MCF 10A (cell line): ENCODE measurements around the gene RIPOR2. TPM values are rescaled to one million over a fixed set of nuclear protein-coding genes. Genes with fewer than 3 reads are reported as not detected.

Experiments
- BruUV-seq: library from RNA; stranded (reverse); fragments of 400-500 nt; replicated peaks from 2 replicates; lab custom pipeline; 2021; lab: Mats Ljungman, UMichigan
- CTCF ChIA-PET: fragments of 300-600 bp; sonication (Branson Sonifier 250); formaldehyde crosslinking; extraction: SDS; loops from one replicate; lab custom pipeline; 2021; ENCODE audit warnings: antibody characterized with exemption, inconsistent platforms; lab: Yijun Ruan, JAX
- POLR2A ChIA-PET: fragments of 300-600, 350-650 bp; sonication (Branson Sonifier 250); formaldehyde crosslinking; extraction: SDS; loops from one replicate; lab custom pipeline; 2020; ENCODE audit warnings: antibody characterized with exemption, inconsistent platforms; lab: Yijun Ruan, JAX
- DNase-seq: peaks from one replicate; pipeline ENCODE4 v3.0.0-alpha.2; 2018; ENCODE audit not compliant: unreplicated experiment
- H3K27ac Mint-ChIP-seq: one replicate; pipeline ENCODE4 v1.8.0; 2022; ENCODE audit warnings: mild to moderate bottlenecking, low read depth, mixed read lengths; ENCODE audit not compliant: unreplicated experiment
- H3K27me3 Mint-ChIP-seq: one replicate; pipeline ENCODE4 v1.8.0; 2022; ENCODE audit warnings: mixed read lengths; ENCODE audit not compliant: insufficient read depth, unreplicated experiment
- H3K36me3 Mint-ChIP-seq: one replicate; pipeline ENCODE4 v1.8.0; 2022; ENCODE audit warnings: mild to moderate bottlenecking, moderate library complexity, mixed read lengths; ENCODE audit not compliant: insufficient read depth, unreplicated experiment
- H3K4me1 Mint-ChIP-seq: one replicate; pipeline ENCODE4 v1.8.0; 2022; ENCODE audit warnings: mixed read lengths; ENCODE audit not compliant: insufficient read depth, unreplicated experiment
- H3K4me3 Mint-ChIP-seq: one replicate; pipeline ENCODE4 v1.8.0; 2022; ENCODE audit warnings: mild to moderate bottlenecking, moderate library complexity, mixed read lengths; ENCODE audit not compliant: unreplicated experiment
- H3K9me3 Mint-ChIP-seq: one replicate; pipeline ENCODE4 v1.8.0; 2022; ENCODE audit warnings: mixed read lengths; ENCODE audit not compliant: unreplicated experiment
- intact Hi-C: fragments of 100-400 bp; cut with micrococcal nuclease; formaldehyde crosslinking; loops from 2 replicates; pipeline ENCODE4 v1.14.1; 2022
- total RNA-seq: library from RNA; stranded (reverse); gene quantifications from 2 replicates; pipeline ENCODE4 v1.2.3, GENCODE V29; 2022
- TF ChIP-seq, protein P1 (sequence below): fragments of 200-600 bp; IDR thresholded peaks from one replicate; pipeline ENCODE4 v1.8.0; 2022; ENCODE audit warnings: antibody characterized with exemption, mild to moderate bottlenecking; ENCODE audit not compliant: unreplicated experiment

Gene RIPOR2
- total RNA-seq, 1 experiment from 2014 or later = 4.9 TPM

DNA sequence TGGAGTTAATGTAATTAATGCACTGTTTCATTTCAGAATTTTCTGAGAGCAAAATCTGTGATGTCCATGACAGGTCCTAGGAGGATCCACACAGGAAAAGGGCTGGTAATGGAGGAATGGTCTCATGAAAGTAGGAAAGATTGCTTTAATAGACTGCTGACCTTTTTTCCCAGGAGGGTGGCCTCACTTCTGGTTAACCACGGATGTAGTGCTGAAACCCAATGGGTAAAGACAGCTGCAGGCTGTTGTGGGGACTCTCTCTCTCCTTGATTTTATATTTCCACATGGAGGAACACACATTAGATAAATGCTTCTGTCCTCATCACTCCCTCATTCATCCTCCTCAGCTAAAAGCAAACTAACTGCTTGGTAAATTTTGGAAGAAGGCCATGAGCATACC lies 23.6 kb upstream of the RIPOR2 start:
- DNase-seq = no peak
- Mint-ChIP-seq H3K27me3 (no peaks in the 10 kb centered on the region), H3K9me3 (no peaks in the 10 kb centered on the region), H3K4me1 (peaks cover 5% of the 10 kb centered on the region), H3K36me3 (peaks cover 6% of the 10 kb centered on the region), H3K27ac (no peak overlapping the region), H3K4me3 (no peak overlapping the region)
- intact Hi-C loops = no loop called here
- no TSS peak for BruUV-seq
- CTCF ChIA-PET = no interaction called here
- POLR2A ChIA-PET = no interaction called here
- TF ChIP-seq, protein P1, sequence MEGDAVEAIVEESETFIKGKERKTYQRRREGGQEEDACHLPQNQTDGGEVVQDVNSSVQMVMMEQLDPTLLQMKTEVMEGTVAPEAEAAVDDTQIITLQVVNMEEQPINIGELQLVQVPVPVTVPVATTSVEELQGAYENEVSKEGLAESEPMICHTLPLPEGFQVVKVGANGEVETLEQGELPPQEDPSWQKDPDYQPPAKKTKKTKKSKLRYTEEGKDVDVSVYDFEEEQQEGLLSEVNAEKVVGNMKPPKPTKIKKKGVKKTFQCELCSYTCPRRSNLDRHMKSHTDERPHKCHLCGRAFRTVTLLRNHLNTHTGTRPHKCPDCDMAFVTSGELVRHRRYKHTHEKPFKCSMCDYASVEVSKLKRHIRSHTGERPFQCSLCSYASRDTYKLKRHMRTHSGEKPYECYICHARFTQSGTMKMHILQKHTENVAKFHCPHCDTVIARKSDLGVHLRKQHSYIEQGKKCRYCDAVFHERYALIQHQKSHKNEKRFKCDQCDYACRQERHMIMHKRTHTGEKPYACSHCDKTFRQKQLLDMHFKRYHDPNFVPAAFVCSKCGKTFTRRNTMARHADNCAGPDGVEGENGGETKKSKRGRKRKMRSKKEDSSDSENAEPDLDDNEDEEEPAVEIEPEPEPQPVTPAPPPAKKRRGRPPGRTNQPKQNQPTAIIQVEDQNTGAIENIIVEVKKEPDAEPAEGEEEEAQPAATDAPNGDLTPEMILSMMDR = no peak

DNA sequence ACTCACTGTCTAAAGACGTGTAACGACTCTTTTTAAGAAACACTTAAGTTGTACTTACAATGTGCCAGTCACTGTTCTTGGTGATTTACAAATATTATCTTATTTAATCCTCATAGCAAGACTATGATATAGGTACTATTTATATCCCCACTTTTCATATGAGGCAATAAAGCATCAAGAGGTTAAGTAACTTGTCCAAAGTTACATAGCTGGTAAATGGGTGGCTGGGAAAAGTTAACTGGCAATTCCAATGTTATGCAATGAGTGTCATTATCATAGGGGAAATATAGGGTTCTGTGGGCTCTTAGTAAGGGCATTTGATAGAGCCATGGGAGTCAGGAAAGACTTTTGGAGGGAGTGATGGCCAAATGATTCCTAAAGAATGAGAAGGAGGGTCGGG lies 21.4 kb upstream of the RIPOR2 start:
- peaks cover 6% of the 10 kb centered on the region for H3K36me3 Mint-ChIP-seq
- CTCF ChIA-PET = interaction anchor here (0.5 kb wide), 1 partner anchor 824 kb away, joined by 3 read pairs; no protein-coding TSS in a partner anchor
- H3K27me3 Mint-ChIP-seq = no peaks in the 10 kb centered on the region
- peak; percentile 22 for DNase-seq
- H3K9me3 Mint-ChIP-seq = no peaks in the 10 kb centered on the region
- TF ChIP-seq, protein P1 = no peak
- no TSS peak for BruUV-seq
- peaks cover 5% of the 10 kb centered on the region for H3K4me1 Mint-ChIP-seq
- POLR2A ChIA-PET = interaction anchor here (0.8 kb wide), 1 partner anchor 25 kb away, joined by 3 read pairs; no protein-coding TSS in a partner anchor
- H3K27ac Mint-ChIP-seq = no peak overlapping the region
- intact Hi-C loops = no loop called here
- H3K4me3 Mint-ChIP-seq = no peak overlapping the region

DNA sequence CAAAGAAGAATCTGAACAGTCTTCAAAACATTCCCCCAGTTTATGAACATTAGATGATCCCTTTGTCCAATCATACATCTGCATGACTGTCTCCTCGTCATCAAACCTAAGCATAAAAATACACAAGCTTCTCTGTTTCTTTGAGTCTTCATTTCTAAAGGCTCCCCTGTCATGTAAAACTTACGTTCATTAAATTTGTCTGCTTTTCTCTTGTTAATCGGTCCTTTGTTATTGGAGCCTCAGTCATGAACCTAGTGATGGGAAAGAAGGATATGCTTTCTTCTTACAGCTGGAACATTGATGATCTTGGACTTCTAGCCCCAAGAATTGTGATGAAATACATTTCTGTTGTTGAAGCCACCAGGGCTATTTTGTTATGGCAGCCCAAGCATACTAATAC lies 18.0 kb upstream of the RIPOR2 start:
- Mint-ChIP-seq H3K4me3 (no peak overlapping the region), H3K36me3 (peaks cover under 1% of the 10 kb centered on the region), H3K27me3 (no peaks in the 10 kb centered on the region), H3K9me3 (no peaks in the 10 kb centered on the region), H3K27ac (no peak overlapping the region), H3K4me1 (no peaks in the 10 kb centered on the region)
- TF ChIP-seq, protein P1 = no peak
- intact Hi-C loops = no loop called here
- POLR2A ChIA-PET = no interaction called here
- no peak for DNase-seq
- CTCF ChIA-PET = no interaction called here
- no TSS peak for BruUV-seq

DNA sequence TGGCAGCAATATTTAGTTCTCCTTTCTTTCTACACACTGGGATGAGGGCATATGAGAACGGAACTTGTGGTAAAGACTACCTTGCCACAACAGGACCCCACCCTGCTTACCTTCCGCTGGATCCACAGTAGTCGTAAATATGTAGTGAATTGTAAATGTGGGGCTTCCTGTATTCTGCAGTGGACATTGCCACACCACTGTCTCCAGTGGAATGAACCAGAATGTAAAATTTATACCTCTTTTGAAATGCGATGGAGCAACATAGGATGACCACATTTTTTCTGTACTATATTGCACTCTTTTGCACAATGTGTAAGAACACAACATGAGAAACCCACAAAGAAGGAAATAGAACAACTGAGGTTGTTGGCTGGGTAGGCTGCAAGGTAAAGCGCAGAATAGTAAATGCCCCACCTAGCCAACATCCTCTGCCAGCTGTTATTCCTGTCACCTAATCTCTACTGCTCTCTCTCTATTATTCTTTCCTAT lies 16.1 kb upstream of the RIPOR2 start:
- intact Hi-C loops = no loop called here
- ChIA-PET CTCF (no interaction called here), POLR2A (interaction anchor here (0.6 to 1.0 kb wide), 2 partner anchors 31 to 92 kb away, joined by 3 read pairs; no protein-coding TSS in a partner anchor)
- Mint-ChIP-seq H3K27ac (no peak overlapping the region), H3K9me3 (no peaks in the 10 kb centered on the region), H3K27me3 (no peaks in the 10 kb centered on the region), H3K36me3 (peaks cover 11% of the 10 kb centered on the region), H3K4me1 (no peaks in the 10 kb centered on the region), H3K4me3 (no peak overlapping the region)
- no peak for DNase-seq
- TF ChIP-seq, protein P1 = no peak
- BruUV-seq = no TSS peak
